NCI-H1048 (cell line): ENCODE measurements around the gene ZNF408.
"Not testable (repeated sequence)": the region's sequence is repeated elsewhere in the genome, so short reads cannot be mapped to it uniquely, and the experiment has no call there.

ENCODE experiments used
- DNase-seq: peaks from one replicate; lab custom pipeline; 2025; lab: John Stamatoyannopoulos, UW

The ZNF408 gene

GRCh38 chr11:46697723-46698122 is 3.1 kb upstream of the ZNF408 start:
- DNase-seq: no peak

GRCh38 chr11:46698597-46698996 is 2.2 kb upstream of the ZNF408 start:
- DNase-seq: no peak

DNA sequence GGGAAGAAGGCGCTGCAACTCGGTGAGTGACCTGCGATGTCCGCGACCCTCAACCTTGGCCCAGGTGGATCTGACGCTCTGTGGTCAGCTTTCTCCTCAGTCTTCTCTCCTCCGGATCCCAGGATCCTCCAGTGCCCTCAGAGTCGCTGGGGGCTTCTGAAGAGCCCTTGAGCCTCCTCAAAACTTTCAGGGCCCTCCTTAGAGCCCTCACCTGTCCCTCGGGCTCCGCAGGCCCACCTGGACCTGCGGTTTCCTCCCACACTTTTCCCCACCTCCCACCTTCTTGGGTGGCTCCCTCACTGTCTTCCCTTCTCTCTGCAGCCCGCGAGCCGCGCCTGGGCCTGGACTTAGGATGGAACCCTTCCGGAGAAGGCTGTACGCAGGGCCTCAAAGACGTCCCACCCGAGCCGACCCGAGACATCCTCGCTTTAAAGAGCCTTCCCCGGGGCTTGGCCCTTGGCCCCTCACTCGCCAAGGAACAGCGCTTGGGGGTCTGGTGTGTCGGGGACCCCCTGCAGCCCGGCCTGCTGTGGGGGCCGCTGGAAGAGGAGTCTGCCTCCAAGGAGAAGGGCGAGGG is 335 bp downstream of the ZNF408 start:
- DNase-seq: no peak

DNA sequence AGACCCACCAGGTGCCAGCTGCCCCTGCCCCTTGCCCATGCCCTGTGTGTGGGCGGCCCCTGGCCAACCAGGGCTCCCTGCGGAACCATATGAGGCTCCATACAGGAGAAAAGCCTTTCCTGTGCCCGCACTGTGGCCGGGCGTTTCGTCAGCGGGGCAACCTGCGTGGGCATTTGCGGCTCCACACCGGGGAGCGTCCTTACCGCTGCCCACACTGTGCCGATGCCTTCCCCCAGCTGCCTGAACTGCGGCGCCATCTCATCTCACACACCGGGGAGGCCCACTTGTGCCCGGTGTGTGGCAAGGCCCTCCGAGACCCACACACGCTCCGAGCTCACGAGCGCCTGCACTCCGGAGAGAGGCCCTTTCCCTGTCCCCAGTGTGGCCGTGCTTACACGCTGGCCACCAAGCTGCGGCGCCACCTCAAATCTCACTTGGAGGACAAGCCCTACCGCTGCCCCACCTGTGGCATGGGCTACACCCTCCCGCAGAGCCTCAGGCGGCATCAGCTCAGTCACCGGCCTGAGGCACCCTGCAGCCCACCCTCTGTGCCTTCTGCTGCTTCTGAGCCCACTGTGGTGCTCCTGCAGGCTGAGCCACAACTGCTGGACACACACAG is 4.3 kb downstream of the ZNF408 start:
- no peak for DNase-seq

GRCh38 chr11:46706886-46707285 is 6.1 kb downstream of the ZNF408 start:
- no peak for DNase-seq

- DNase-seq: not testable (repeated sequence)
Measured at GRCh38 chr11:46709351-46709750, 8.5 kb downstream of the ZNF408 start.

DNA sequence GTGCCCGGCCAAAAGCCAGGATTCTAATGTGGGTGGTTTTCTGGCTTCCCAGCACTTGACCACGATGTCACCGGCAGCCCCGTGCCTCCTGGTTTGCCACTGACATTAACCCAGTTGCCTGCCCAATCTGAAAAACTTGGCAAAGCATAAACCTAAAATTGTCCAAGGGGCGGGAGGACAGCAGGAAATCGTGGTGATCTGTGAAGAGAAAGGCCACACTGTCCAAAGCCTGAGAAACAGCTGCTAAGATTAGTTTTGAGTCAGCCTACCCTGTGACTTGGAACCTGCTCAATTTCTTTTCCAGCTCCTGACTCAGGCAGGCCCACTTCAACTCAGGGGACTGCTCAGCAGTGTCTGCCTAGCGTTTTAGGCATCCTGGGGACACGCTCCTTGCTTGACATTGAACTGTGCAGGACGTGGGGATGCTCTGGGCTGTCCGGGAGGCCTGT is 10.0 kb downstream of the ZNF408 start:
- DNase-seq: no peak

DNA sequence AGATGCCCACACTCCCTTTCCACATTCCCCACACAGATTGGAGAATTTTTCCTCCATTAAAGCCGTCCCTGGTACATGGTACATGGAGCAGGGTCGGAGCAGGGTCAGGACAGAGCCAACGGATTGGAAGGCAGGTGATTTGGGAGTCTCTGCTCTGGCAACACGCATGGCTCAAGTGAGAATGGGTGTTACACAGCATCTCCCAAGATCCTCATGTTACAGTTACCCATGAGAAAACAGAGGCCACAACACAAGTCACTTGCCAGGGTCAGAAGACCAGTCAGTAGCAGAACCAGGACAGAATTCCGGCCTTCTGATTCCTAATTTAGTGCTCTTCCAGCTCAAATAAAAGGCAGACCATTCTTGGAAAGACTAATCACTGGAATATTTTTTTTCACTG is 10.5 kb downstream of the ZNF408 start:
- no peak for DNase-seq

- DNase-seq: no peak
Measured at GRCh38 chr11:46712874-46713576, 12.2 kb downstream of the ZNF408 start.

GRCh38 chr11:46717825-46718154 is 17.0 kb downstream of the ZNF408 start:
- DNase-seq: not testable (repeated sequence)

DNA sequence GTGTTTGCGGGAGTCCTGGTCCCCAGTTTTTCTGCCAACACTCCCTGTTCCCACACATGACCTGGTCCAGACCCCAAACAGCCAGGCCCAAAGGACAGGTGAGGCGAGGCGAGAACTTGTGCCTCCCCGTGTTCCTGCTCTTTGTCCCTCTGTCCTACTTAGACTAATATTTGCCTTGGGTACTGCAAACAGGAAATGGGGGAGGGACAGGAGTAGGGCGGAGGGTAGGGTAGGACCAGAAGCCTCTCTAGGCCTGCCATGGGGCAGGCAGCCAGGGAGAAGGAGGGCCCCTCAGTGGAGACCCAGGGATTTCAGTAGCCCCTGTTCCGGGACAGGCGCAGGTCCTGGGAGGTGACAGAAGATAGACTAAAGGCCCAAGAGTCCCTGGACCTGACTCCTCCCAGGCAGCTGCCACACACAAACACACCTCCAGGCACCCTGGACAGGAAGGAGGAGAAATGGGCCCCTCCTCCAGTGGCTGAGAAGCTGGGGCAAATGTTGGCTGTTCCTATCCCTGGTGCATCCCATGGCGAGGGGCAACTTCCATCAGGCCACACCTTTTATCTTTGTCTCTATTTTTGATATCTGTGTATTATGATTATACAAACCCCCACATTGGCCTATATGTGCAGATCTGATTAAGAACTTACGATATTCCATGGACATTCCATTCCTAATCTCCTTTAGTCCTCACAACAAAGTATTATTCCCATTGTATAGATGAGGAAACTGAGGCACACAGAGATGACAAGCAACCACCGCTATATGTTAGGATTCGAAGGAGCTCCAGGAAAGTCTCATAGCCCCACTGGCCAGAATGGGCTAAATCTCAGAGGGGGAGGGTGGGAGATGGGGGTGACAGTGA is 17.6 kb downstream of the ZNF408 start:
- no peak for DNase-seq

DNA sequence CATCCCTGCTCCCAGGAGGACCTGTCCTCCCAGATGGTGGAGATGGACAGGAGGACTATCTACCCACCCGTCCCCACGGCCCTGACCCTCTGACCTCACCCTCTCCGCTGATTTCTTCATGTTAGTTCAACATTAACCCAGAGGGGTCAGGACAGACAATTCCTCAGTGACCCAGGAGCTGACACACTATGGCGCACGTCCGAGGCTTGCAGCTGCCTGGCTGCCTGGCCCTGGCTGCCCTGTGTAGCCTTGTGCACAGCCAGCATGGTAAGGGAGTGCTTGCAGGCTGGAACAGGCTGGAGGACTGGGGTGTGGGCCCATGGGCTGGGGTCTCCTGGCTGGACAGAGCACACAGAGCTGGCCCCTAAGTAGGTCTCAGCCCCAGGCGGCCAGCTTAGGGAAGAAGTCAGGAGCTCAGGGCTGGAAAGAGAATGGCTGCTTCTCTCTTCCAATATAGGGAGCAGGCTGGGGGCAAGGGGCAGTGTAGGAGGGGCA is 18.3 kb downstream of the ZNF408 start, which contains the start of gene F2:
Gene F2, plus strand, starts transcription at position 166 of the 495 bp plus-strand sequence. Its CDS starts 23 bp downstream, at position 189.
- DNase-seq: no peak

GRCh38 chr11:46719543-46720218 is 18.9 kb downstream of the ZNF408 start:
- no peak for DNase-seq

GRCh38 chr11:46721286-46721685 is 20.5 kb downstream of the ZNF408 start:
- no peak for DNase-seq

DNA sequence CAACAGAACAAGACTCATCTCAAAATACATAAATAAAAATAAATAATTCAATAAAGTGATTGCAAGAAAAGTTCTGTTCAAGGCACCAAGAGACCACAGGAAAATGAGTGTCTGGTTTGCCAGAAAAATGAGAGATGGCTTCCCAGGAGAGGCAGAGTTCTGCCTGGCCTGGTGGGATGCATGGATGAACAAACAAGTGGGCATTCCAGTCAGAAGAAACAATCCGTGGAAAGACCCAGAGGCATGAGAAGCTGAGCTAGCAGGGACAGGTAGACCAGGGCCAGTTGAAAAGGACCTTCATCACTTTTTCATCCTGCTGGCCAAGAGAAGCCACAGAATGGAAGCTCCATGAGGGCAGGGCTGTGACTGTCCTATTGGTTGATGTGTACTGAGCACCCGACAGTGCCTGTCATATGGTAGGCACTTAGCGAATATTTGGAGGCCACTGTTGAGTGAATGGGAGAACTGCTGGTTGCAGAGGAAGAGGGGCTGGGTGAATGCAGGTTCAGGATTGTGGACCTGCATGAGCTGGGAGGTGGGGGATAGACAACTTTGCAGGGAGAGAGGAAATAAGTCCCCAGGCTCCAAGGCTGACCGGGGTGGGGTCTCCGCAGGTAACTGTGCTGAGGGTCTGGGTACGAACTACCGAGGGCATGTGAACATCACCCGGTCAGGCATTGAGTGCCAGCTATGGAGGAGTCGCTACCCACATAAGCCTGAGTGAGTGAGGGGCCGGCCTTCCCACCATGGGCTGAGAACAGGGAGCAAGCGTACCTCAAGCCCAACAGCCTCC is 21.9 kb downstream of the ZNF408 start:
- DNase-seq: no peak

DNA sequence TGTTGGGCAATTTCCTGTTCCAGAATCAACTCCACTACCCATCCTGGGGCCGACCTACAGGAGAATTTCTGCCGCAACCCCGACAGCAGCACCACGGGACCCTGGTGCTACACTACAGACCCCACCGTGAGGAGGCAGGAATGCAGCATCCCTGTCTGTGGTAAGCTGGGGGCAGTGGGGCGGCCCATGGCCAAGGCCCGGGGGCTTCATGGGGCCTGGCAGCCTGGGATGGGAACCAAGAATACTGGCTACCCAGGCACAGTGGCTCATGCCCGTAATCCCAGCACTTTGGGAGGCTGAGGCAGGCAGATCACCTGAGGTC is 22.5 kb downstream of the ZNF408 start:
- DNase-seq: no peak

GRCh38 chr11:46724088-46724487 is 23.3 kb downstream of the ZNF408 start:
- DNase-seq: no peak

- DNase-seq: no peak
Measured at GRCh38 chr11:46725338-46726205, 24.7 kb downstream of the ZNF408 start.

GRCh38 chr11:46726206-46726862 is 25.5 kb downstream of the ZNF408 start:
- DNase-seq: no peak
